BLaER1 treated with 17β-estradiol and CSF1 and Interleukin-3, amounts not matched to agents 10 nM and 100 nM (cell line): ENCODE measurements around the gene OR1J4.
"Not testable (repeated sequence)": the region's sequence is repeated elsewhere in the genome, so short reads cannot be mapped to it uniquely, and the experiment has no call there.

Experiments used
- H3K27ac ChIP-seq, 11 experiments: shearing (Covaris generic); formaldehyde crosslinking; 2 replicates each; pipeline ENCODE4 v1.8.1; 2022
- H3K27me3 ChIP-seq, 11 experiments: shearing (Covaris generic); formaldehyde crosslinking; 2 replicates each; pipeline ENCODE4 v1.8.1; 2022
- H3K36me3 ChIP-seq, 11 experiments: shearing (Covaris generic); formaldehyde crosslinking; 2 replicates each; pipeline ENCODE4 v1.8.1; 2022
- H3K4me1 ChIP-seq, 10 experiments: shearing (Covaris generic); formaldehyde crosslinking; 2 replicates each; pipeline ENCODE4 v1.8.1; 2022
- H3K4me2 ChIP-seq, 11 experiments: shearing (Covaris generic); formaldehyde crosslinking; 2 replicates each; pipeline ENCODE4 v1.8.1; 2022
- H3K4me3 ChIP-seq, 10 experiments: shearing (Covaris generic); formaldehyde crosslinking; 2 replicates each; pipeline ENCODE4 v1.8.1; 2022
- H3K9ac ChIP-seq, 11 experiments: shearing (Covaris generic); formaldehyde crosslinking; 2 replicates each; pipeline ENCODE4 v1.8.1; 2022
- H3K9me3 ChIP-seq, 11 experiments: shearing (Covaris generic); formaldehyde crosslinking; replicated peaks in 1 of 11; 2 replicates each; pipeline ENCODE4 v1.8.1; 2022
- H4K20me1 ChIP-seq, 11 experiments: shearing (Covaris generic); formaldehyde crosslinking; 2 replicates each; pipeline ENCODE4 v1.8.1; 2022
- Cebpa-rat ChIP-seq, 11 experiments: shearing (Covaris generic); IDR thresholded peaks; 2 replicates each; pipeline ENCODE4 v1.8.1; 2022

The OR1J4 gene

GRCh38 chr9:122519376-122519775 is 435 bp downstream of the OR1J4 start:
- H4K20me1 ChIP-seq: no peaks in the 10 kb centered on the region
- H3K4me2 ChIP-seq: no peak overlapping the region
- no peak overlapping the region for H3K27ac ChIP-seq
- H3K9ac ChIP-seq: no peak overlapping the region
- no peaks in the 10 kb centered on the region for H3K9me3 ChIP-seq
- no peak for TF ChIP-seq Cebpa-rat (IDR thresholded peaks at IDR 0.05)
- no peaks in the 10 kb centered on the region for H3K27me3 ChIP-seq
- H3K4me1 ChIP-seq: no peaks in the 10 kb centered on the region
- H3K4me3 ChIP-seq: no peak overlapping the region
- no peaks in the 10 kb centered on the region for H3K36me3 ChIP-seq

GRCh38 chr9:122526602-122527001 is 7.7 kb downstream of the OR1J4 start:
- H3K27me3 ChIP-seq: no peaks in the 10 kb centered on the region
- no peaks in the 10 kb centered on the region for H3K4me1 ChIP-seq
- H3K9me3 ChIP-seq: no peaks in the 10 kb centered on the region
- no peak overlapping the region for H3K4me3 ChIP-seq
- no peak overlapping the region for H3K9ac ChIP-seq
- TF ChIP-seq Cebpa-rat (IDR thresholded peaks at IDR 0.05): no peak
- H3K27ac ChIP-seq: no peak overlapping the region
- H4K20me1 ChIP-seq: no peaks in the 10 kb centered on the region
- no peak overlapping the region for H3K4me2 ChIP-seq
- H3K36me3 ChIP-seq: no peaks in the 10 kb centered on the region

DNA sequence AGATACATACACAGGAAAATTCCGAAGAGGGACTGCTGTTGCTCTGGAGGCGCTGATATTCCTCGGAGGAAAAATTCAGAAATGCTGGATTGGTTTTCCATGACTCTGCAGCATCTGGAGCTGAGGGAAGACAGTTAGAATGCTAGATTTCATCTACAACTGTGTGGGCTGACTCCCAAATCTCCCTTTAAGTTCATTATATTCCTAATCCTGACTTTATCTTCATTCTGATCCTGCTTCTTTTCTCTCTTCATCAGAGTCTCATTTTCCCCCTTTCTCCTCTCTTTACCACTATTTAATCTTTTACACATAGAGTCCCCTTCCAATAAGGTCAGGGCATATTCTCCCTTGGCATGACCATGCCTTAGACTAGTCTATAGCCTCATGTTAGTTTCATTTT is 8.3 kb downstream of the OR1J4 start, which contains the start of gene OR1N1:
OR1N1 (minus strand) TSS at position 101 of the 400 bp plus-strand sequence; CDS start at position 101, 0 bp downstream.
- Histone ChIP-seq H3K27ac (no peak within 1 kb of the TSS), H4K20me1 (no peaks in the 10 kb centered on the region), H3K27me3 (no peaks in the 10 kb centered on the region), H3K4me1 (no peaks in the 10 kb centered on the region), H3K36me3 (no peaks in the 10 kb centered on the region), H3K9ac (no peak within 1 kb of the TSS), H3K4me3 (no peak within 1 kb of the TSS), H3K4me2 (no peak within 1 kb of the TSS), H3K9me3 (no peaks in the 10 kb centered on the region)
- TF ChIP-seq Cebpa-rat (IDR thresholded peaks at IDR 0.05): no peak

- H3K4me1 ChIP-seq, H3K27me3 ChIP-seq, H4K20me1 ChIP-seq, H3K4me2 ChIP-seq, H3K36me3 ChIP-seq, H3K9ac ChIP-seq, H3K9me3 ChIP-seq, H3K27ac ChIP-seq, H3K4me3 ChIP-seq: not testable (repeated sequence)
Observed at GRCh38 chr9:122531157-122531556, 12.2 kb downstream of the OR1J4 start.

GRCh38 chr9:122536134-122536533 is 17.2 kb downstream of the OR1J4 start:
- Histone ChIP-seq H3K9ac (no peak overlapping the region), H3K27me3 (no peaks in the 10 kb centered on the region), H3K4me3 (no peak overlapping the region), H3K36me3 (no peaks in the 10 kb centered on the region), H3K4me1 (no peaks in the 10 kb centered on the region), H3K27ac (no peak overlapping the region), H3K9me3 (peaks cover 0 to 7% (median 0%) of the 10 kb centered on the region in 11 experiments; a peak in 6 of 22 replicates), H4K20me1 (no peaks in the 10 kb centered on the region), H3K4me2 (no peak overlapping the region)
- TF ChIP-seq Cebpa-rat (IDR thresholded peaks at IDR 0.05): no peak

- not testable (repeated sequence) for H3K27me3 ChIP-seq, H3K4me1 ChIP-seq, H3K4me3 ChIP-seq, H3K9ac ChIP-seq, H3K27ac ChIP-seq, H3K36me3 ChIP-seq, H3K9me3 ChIP-seq, H3K4me2 ChIP-seq, H4K20me1 ChIP-seq
Observed at GRCh38 chr9:122537066-122537465, 18.1 kb downstream of the OR1J4 start.

GRCh38 chr9:122538757-122539156 is 19.8 kb downstream of the OR1J4 start:
- TF ChIP-seq Cebpa-rat (IDR thresholded peaks at IDR 0.05): 0 out of 22 replicates have a peak, but pooled peaks of 1 of the 11 experiments have one; percentile 12
- H3K36me3 ChIP-seq: no peaks in the 10 kb centered on the region

DNA sequence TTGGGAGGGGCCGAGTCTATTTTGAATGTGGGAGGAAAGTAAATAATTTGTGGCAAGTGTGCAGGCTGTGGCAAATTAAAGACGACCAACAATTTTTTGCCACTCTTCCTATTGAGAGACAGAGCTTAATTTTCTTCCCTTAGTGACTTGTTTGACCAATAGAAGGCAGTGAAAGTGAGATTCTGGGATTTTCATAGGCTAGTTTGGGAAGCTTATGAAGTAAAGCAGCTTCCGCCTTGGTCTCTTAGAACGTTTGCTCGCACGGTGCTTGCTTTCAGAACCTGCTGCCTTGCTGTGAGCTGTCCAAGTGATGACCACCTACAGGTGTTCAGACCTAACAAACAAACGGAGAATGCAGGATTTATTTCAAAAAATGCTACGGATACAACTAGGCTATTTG is 27.3 kb downstream of the OR1J4 start:
- Histone ChIP-seq H4K20me1 (no peaks in the 10 kb centered on the region), H3K27me3 (no peaks in the 10 kb centered on the region), H3K4me2 (no peak overlapping the region), H3K4me1 (no peaks in the 10 kb centered on the region), H3K27ac (no peak overlapping the region), H3K36me3 (no peaks in the 10 kb centered on the region), H3K9ac (no peak overlapping the region), H3K4me3 (no peak overlapping the region), H3K9me3 (peaks cover 0 to 9% (median 0%) of the 10 kb centered on the region in 11 experiments; a peak in 1 of 22 replicates)
- no peak for TF ChIP-seq Cebpa-rat (IDR thresholded peaks at IDR 0.05)

More at GRCh38 chr9:122538757-122539156, 19.8 kb downstream of the OR1J4 start:
- peaks cover 0 to 7% (median 0%) of the 10 kb centered on the region in 11 experiments; a peak in 6 of 22 replicates for H3K9me3 ChIP-seq
- H3K4me1 ChIP-seq: no peaks in the 10 kb centered on the region
- H3K4me2 ChIP-seq: no peak overlapping the region
- H4K20me1 ChIP-seq: no peaks in the 10 kb centered on the region
- no peak overlapping the region for H3K27ac ChIP-seq
- no peaks in the 10 kb centered on the region for H3K27me3 ChIP-seq
- no peak overlapping the region for H3K4me3 ChIP-seq
- H3K9ac ChIP-seq: no peak overlapping the region

DNA sequence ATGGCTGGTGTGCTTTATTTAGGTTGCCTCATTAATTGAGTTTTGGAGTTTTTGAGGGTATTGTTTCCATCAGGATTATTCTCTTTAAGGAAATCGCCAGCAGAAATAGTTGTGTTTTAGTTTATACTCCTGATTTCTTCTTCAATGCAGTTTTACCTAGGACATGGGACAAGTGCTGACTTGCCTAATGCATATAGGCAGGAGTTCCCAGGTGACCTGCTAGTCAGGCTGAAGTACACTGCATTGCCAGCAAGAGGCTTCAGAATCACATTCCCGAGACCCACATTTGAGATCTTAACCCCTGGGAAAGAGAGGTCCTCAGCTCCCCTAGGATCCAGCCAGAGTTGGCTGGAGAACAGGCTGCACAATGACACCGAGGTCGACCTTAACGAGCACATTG is 32.4 kb downstream of the OR1J4 start:
- no peak for TF ChIP-seq Cebpa-rat (IDR thresholded peaks at IDR 0.05)
- Histone ChIP-seq H3K4me1 (no peaks in the 10 kb centered on the region), H3K27me3 (no peaks in the 10 kb centered on the region), H3K9me3 (peaks cover 0 to 9% (median 0%) of the 10 kb centered on the region in 11 experiments; a peak in 1 of 22 replicates), H3K36me3 (no peaks in the 10 kb centered on the region), H3K4me2 (no peak overlapping the region), H3K4me3 (no peak overlapping the region), H4K20me1 (no peaks in the 10 kb centered on the region), H3K27ac (no peak overlapping the region), H3K9ac (no peak overlapping the region)

DNA sequence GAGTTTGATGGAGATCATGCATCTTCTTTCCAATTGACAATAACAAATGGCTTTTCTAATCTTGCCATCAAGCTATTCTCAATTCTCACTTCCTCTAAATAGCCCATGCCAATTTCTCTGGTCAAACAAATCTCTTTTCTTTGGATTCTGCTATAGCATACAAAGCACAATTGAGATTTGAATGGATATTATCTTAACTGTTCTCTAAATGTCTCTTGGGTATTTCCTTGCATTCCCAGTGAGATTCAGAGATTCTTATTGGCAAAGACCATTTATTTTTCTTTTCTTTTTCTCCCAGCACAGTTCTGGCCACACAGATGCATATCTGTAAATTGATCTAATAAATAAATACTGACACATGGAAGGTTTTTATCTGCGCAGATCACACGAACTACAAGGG is 33.9 kb downstream of the OR1J4 start, which contains the start of gene OR1N2:
OR1N2 (plus strand) TSS at position 301 of the 400 bp plus-strand sequence. CDS start 100 bp downstream, outside the sequence.
- Histone ChIP-seq H3K36me3 (no peaks in the 10 kb centered on the region), H4K20me1 (no peaks in the 10 kb centered on the region), H3K4me2 (peak within 1 kb of the TSS in 1 of 11 experiments; percentile 5; a peak in 1 of 22 replicates), H3K27me3 (no peaks in the 10 kb centered on the region), H3K4me1 (no peaks in the 10 kb centered on the region), H3K27ac (no peak within 1 kb of the TSS), H3K4me3 (no peak within 1 kb of the TSS), H3K9ac (no peak within 1 kb of the TSS), H3K9me3 (peaks cover 0 to 9% (median 0%) of the 10 kb centered on the region in 11 experiments; a peak in 1 of 22 replicates)
- no peak for TF ChIP-seq Cebpa-rat (IDR thresholded peaks at IDR 0.05)
